H1 (cell line): ENCODE data around the gene MAML3. TPM values are rescaled to one million over a fixed set of nuclear protein-coding genes. Genes with fewer than 3 reads are reported as not detected.
A peak's percentile ranks its signal among the peaks of the same experiment; 100 is the strongest.

Source experiments
- ASH2L ChIP-seq: fragments of 200-600, 300-600 bp; sonication (generic); IDR thresholded peaks from one replicate; pipeline ENCODE4 v1.7.1; 2017; ENCODE audit warnings: low read length
- polyA plus RNA-seq, 7 experiments: library from polyadenylated mRNA; depleted of rRNA in 3 of 7; stranded (reverse) in 5 of 7; unstranded in 2 of 7; fragments of >200 nt in 5 of 7; fragments of 200-250 nt in 2 of 7; gene quantifications; 1 replicate in 5 of 7; 2 replicates in 1 of 7; 4 replicates in 1 of 7; pipeline versions ENCODE4 v1.2.1 to v1.2.3, GENCODE V29; 2011 to 2013; ENCODE audit warnings: missing spikeins in 2 of 7, mixed read lengths in 2 of 7
- total RNA-seq: library from RNA; stranded (reverse); fragmentation: NEBNext Ultra II Directional; extraction: Animal tissue kit (Norgen Biotek cat#: 25700); gene quantifications from 2 replicates; pipeline ENCODE4 v1.2.1, GENCODE V29; 2021
- TF ChIP-seq, protein P1 (sequence below): fragments of 300-600 bp; sonication (generic); IDR thresholded peaks from 2 replicates; pipeline ENCODE4 v1.7.1; 2012; ENCODE audit warnings: low read length, moderate library complexity, mild to moderate bottlenecking, inconsistent platforms; ENCODE audit not compliant: insufficient replicate concordance

Gene MAML3
- total and polyA plus RNA-seq, 2 of the 8 experiments (the other 6 are each of a cell fraction or from before 2014, with no cell fraction given) = 2.1 to 5.7 TPM

GRCh38 chr4:139824882-139825522, 329.0 kb downstream of the MAML3 start (continued):
- TF ChIP-seq, protein P1, sequence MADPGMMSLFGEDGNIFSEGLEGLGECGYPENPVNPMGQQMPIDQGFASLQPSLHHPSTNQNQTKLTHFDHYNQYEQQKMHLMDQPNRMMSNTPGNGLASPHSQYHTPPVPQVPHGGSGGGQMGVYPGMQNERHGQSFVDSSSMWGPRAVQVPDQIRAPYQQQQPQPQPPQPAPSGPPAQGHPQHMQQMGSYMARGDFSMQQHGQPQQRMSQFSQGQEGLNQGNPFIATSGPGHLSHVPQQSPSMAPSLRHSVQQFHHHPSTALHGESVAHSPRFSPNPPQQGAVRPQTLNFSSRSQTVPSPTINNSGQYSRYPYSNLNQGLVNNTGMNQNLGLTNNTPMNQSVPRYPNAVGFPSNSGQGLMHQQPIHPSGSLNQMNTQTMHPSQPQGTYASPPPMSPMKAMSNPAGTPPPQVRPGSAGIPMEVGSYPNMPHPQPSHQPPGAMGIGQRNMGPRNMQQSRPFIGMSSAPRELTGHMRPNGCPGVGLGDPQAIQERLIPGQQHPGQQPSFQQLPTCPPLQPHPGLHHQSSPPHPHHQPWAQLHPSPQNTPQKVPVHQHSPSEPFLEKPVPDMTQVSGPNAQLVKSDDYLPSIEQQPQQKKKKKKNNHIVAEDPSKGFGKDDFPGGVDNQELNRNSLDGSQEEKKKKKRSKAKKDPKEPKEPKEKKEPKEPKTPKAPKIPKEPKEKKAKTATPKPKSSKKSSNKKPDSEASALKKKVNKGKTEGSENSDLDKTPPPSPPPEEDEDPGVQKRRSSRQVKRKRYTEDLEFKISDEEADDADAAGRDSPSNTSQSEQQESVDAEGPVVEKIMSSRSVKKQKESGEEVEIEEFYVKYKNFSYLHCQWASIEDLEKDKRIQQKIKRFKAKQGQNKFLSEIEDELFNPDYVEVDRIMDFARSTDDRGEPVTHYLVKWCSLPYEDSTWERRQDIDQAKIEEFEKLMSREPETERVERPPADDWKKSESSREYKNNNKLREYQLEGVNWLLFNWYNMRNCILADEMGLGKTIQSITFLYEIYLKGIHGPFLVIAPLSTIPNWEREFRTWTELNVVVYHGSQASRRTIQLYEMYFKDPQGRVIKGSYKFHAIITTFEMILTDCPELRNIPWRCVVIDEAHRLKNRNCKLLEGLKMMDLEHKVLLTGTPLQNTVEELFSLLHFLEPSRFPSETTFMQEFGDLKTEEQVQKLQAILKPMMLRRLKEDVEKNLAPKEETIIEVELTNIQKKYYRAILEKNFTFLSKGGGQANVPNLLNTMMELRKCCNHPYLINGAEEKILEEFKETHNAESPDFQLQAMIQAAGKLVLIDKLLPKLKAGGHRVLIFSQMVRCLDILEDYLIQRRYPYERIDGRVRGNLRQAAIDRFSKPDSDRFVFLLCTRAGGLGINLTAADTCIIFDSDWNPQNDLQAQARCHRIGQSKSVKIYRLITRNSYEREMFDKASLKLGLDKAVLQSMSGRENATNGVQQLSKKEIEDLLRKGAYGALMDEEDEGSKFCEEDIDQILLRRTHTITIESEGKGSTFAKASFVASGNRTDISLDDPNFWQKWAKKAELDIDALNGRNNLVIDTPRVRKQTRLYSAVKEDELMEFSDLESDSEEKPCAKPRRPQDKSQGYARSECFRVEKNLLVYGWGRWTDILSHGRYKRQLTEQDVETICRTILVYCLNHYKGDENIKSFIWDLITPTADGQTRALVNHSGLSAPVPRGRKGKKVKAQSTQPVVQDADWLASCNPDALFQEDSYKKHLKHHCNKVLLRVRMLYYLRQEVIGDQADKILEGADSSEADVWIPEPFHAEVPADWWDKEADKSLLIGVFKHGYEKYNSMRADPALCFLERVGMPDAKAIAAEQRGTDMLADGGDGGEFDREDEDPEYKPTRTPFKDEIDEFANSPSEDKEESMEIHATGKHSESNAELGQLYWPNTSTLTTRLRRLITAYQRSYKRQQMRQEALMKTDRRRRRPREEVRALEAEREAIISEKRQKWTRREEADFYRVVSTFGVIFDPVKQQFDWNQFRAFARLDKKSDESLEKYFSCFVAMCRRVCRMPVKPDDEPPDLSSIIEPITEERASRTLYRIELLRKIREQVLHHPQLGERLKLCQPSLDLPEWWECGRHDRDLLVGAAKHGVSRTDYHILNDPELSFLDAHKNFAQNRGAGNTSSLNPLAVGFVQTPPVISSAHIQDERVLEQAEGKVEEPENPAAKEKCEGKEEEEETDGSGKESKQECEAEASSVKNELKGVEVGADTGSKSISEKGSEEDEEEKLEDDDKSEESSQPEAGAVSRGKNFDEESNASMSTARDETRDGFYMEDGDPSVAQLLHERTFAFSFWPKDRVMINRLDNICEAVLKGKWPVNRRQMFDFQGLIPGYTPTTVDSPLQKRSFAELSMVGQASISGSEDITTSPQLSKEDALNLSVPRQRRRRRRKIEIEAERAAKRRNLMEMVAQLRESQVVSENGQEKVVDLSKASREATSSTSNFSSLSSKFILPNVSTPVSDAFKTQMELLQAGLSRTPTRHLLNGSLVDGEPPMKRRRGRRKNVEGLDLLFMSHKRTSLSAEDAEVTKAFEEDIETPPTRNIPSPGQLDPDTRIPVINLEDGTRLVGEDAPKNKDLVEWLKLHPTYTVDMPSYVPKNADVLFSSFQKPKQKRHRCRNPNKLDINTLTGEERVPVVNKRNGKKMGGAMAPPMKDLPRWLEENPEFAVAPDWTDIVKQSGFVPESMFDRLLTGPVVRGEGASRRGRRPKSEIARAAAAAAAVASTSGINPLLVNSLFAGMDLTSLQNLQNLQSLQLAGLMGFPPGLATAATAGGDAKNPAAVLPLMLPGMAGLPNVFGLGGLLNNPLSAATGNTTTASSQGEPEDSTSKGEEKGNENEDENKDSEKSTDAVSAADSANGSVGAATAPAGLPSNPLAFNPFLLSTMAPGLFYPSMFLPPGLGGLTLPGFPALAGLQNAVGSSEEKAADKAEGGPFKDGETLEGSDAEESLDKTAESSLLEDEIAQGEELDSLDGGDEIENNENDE = peak; percentile 11
- peak; percentile 93 for TF ChIP-seq ASH2L
